DOHH2 (cell line): ENCODE data around the gene OMP.

Experiments
- H3F3A ChIP-seq: fragments of 200-600 bp; sonication (generic), shearing (Covaris generic); 2 replicates; pipeline ENCODE4 v1.6.0; 2016; ENCODE audit warnings: antibody characterized with exemption, mild to moderate bottlenecking; ENCODE audit not compliant: control insufficient read depth, insufficient read depth
- H3K27ac ChIP-seq: fragments of 200-600 bp; sonication (generic); 2 replicates; pipeline ENCODE4 v1.5.1; 2014; ENCODE audit warnings: low read depth, mild to moderate bottlenecking, low read length, moderate library complexity
- H3K27me3 ChIP-seq: fragments of 200-600 bp; sonication (generic); 2 replicates; pipeline ENCODE4 v1.6.1; 2014; ENCODE audit warnings: mild to moderate bottlenecking, low read length, mixed read lengths; ENCODE audit not compliant: control insufficient read depth
- H3K36me3 ChIP-seq: fragments of 200-600 bp; sonication (generic); 2 replicates; pipeline ENCODE4 v1.6.1; 2014; ENCODE audit warnings: mild to moderate bottlenecking, low read length, moderate library complexity, mixed read lengths; ENCODE audit not compliant: control insufficient read depth
- H3K4me1 ChIP-seq: fragments of 200-600 bp; sonication (generic); 2 replicates; pipeline ENCODE4 v1.6.1; 2014; ENCODE audit warnings: mild to moderate bottlenecking, low read length, mixed read lengths; ENCODE audit not compliant: control insufficient read depth
- H3K4me2 ChIP-seq: fragments of 200-600 bp; sonication (generic); 2 replicates; pipeline ENCODE4 v1.6.0; 2014; ENCODE audit warnings: mild to moderate bottlenecking, low read length, moderate library complexity
- H3K4me3 ChIP-seq: fragments of 200-600 bp; sonication (generic); 2 replicates; pipeline ENCODE4 v1.5.1; 2014; ENCODE audit warnings: mild to moderate bottlenecking, low read length, mixed read lengths
- H3K79me2 ChIP-seq: fragments of 200-600 bp; sonication (generic); 2 replicates; pipeline ENCODE4 v1.6.1; 2014; ENCODE audit warnings: mild to moderate bottlenecking, low read length, mixed read lengths; ENCODE audit not compliant: control insufficient read depth
- H3K9me2 ChIP-seq: fragments of 200-600 bp; sonication (generic); replicated peaks from 2 replicates; pipeline ENCODE4 v1.6.1; 2014; ENCODE audit warnings: mild to moderate bottlenecking, low read length, mixed read lengths; ENCODE audit not compliant: control insufficient read depth
- H3K9me3 ChIP-seq: fragments of 200-600 bp; sonication (generic); 2 replicates; pipeline ENCODE4 v1.6.1; 2014; ENCODE audit warnings: antibody characterized with exemption, low read length, mixed read lengths; ENCODE audit not compliant: control insufficient read depth, insufficient read depth
- H4K20me1 ChIP-seq: fragments of 200-600 bp; sonication (generic); 2 replicates; pipeline ENCODE4 v1.6.0; 2014; ENCODE audit warnings: low read depth, mild to moderate bottlenecking, antibody characterized with exemption, low read length, moderate library complexity; ENCODE audit not compliant: control insufficient read depth, insufficient read depth
- EZH2phosphoT487 ChIP-seq: fragments of 200-600 bp; sonication (generic); IDR thresholded peaks from 2 replicates; pipeline ENCODE4 v1.6.1; 2017; ENCODE audit warnings: borderline replicate concordance, mild to moderate bottlenecking, antibody characterized with exemption, low read length, moderate library complexity, mixed read lengths
- TF ChIP-seq, protein P1 (sequence below): fragments of 200-600 bp; sonication (generic); IDR thresholded peaks from one replicate; pipeline ENCODE4 v1.5.1; 2014; ENCODE audit warnings: antibody characterized with exemption, mild to moderate bottlenecking, low read depth, low read length; ENCODE audit not compliant: poor library complexity, severe bottlenecking

Gene OMP

GRCh38 chr11:77107950-77108349 is 5.3 kb downstream of the OMP start:
- Histone ChIP-seq H3K79me2 (no peaks in the 10 kb centered on the region), H3K4me3 (no peak overlapping the region), H3K4me2 (no peak overlapping the region), H3K27me3 (no peaks in the 10 kb centered on the region), H3K9me2 (no peaks in the 10 kb centered on the region), H3K27ac (no peak overlapping the region), H3K4me1 (no peaks in the 10 kb centered on the region), H3F3A (no peaks in the 10 kb centered on the region), H4K20me1 (no peaks in the 10 kb centered on the region), H3K36me3 (no peaks in the 10 kb centered on the region), H3K9me3 (no peaks in the 10 kb centered on the region)
- TF ChIP-seq, protein P1, sequence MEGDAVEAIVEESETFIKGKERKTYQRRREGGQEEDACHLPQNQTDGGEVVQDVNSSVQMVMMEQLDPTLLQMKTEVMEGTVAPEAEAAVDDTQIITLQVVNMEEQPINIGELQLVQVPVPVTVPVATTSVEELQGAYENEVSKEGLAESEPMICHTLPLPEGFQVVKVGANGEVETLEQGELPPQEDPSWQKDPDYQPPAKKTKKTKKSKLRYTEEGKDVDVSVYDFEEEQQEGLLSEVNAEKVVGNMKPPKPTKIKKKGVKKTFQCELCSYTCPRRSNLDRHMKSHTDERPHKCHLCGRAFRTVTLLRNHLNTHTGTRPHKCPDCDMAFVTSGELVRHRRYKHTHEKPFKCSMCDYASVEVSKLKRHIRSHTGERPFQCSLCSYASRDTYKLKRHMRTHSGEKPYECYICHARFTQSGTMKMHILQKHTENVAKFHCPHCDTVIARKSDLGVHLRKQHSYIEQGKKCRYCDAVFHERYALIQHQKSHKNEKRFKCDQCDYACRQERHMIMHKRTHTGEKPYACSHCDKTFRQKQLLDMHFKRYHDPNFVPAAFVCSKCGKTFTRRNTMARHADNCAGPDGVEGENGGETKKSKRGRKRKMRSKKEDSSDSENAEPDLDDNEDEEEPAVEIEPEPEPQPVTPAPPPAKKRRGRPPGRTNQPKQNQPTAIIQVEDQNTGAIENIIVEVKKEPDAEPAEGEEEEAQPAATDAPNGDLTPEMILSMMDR, result no peak
- no peak for TF ChIP-seq EZH2phosphoT487

DNA sequence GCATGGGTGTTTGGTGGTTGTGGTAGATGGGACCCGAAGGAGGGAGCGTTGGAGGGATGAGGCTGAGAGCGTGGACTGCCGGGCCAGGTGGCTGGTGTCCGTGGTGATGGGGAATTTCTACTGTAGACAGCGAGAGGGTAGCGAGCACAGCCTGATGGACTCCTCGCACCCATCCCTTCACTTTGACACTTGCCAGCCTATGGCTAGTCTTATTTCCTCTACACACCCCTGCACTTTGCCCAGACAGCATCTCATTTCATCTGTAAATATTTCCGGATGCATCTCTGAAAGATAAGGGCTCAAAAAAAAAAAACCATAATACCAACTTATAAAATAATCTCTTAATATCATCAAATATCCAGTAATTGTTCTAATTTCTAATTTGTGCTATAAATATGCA is 5.8 kb downstream of the OMP start:
- Histone ChIP-seq H3K79me2 (no peaks in the 10 kb centered on the region), H3K9me2 (no peaks in the 10 kb centered on the region), H3K4me1 (no peaks in the 10 kb centered on the region), H4K20me1 (no peaks in the 10 kb centered on the region), H3K4me2 (no peak overlapping the region), H3K9me3 (no peaks in the 10 kb centered on the region), H3K27me3 (no peaks in the 10 kb centered on the region), H3F3A (no peaks in the 10 kb centered on the region), H3K4me3 (no peak overlapping the region), H3K27ac (no peak overlapping the region), H3K36me3 (no peaks in the 10 kb centered on the region)
- TF ChIP-seq, protein P1, result no peak
- no peak for TF ChIP-seq EZH2phosphoT487

- no peak overlapping the region for H3K27ac ChIP-seq
- H3K27me3 ChIP-seq, result no peaks in the 10 kb centered on the region
- H3F3A ChIP-seq, result no peaks in the 10 kb centered on the region
- TF ChIP-seq, protein P1, result no peak
- H3K4me1 ChIP-seq, result no peaks in the 10 kb centered on the region
- H3K79me2 ChIP-seq, result no peaks in the 10 kb centered on the region
- H3K36me3 ChIP-seq, result no peaks in the 10 kb centered on the region
- no peaks in the 10 kb centered on the region for H3K9me3 ChIP-seq
- no peak overlapping the region for H3K4me3 ChIP-seq
- H3K9me2 ChIP-seq, result no peaks in the 10 kb centered on the region
- no peaks in the 10 kb centered on the region for H4K20me1 ChIP-seq
- no peak overlapping the region for H3K4me2 ChIP-seq
These were observed 6.8 kb downstream of the OMP start for GRCh38 chr11:77109236-77110019.
